Skeletal muscle cell (primary cell): ENCODE measurements around the gene AAK1.
"Not testable (repeated sequence)": the region's sequence is repeated elsewhere in the genome, so short reads cannot be mapped to it uniquely, and the experiment has no call there.

ENCODE experiments used
- DNase-seq: peaks from one replicate; pipeline ENCODE4 v3.0.0-alpha.2; 2010; ENCODE audit warnings: low read depth
- H3K4me3 ChIP-seq: 2 replicates; pipeline ENCODE4 v1.5.1; 2011; ENCODE audit warnings: low read depth, mild to moderate bottlenecking, control low read depth, low read length, moderate library complexity

The AAK1 gene

DNA sequence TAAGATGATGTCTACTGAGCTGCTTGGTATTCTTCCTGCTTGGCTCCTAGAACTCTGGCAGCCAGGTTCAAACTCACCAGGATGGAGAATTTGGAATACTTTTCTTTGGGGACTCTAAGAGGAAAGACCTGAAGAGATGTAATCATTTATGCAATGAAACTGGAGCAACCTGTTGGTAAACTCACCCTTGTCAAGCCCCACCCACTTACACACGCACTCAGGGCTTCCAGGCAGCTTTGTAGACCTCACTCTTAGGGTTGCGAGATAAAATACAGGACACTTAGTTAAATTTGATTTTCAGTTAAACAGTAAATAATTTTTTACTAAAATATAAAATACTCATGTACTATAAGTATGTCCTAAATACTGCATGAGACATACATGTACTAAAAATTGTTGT lies 19.0 kb upstream of the AAK1 start:
- not testable (repeated sequence) for DNase-seq, H3K4me3 ChIP-seq

DNA sequence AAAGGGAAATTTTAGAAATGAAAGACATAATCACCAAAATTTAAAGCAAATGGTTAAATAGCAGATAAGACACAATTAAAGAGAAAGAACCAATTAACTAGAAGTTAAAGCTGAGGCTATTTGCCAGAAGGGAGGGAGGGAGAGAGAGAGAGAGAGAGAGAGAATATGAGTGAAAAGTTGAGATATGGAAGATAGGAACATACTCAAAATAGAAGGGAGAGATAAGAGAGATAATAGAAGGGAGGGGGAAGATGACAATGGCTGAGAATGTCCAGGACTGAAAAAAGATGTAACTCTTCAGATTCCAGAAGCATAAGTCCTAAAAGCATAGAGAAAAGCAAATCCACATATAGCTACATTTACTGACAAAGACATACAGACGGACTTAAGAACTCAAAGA lies 17.1 kb upstream of the AAK1 start:
- DNase-seq, result no peak

DNA sequence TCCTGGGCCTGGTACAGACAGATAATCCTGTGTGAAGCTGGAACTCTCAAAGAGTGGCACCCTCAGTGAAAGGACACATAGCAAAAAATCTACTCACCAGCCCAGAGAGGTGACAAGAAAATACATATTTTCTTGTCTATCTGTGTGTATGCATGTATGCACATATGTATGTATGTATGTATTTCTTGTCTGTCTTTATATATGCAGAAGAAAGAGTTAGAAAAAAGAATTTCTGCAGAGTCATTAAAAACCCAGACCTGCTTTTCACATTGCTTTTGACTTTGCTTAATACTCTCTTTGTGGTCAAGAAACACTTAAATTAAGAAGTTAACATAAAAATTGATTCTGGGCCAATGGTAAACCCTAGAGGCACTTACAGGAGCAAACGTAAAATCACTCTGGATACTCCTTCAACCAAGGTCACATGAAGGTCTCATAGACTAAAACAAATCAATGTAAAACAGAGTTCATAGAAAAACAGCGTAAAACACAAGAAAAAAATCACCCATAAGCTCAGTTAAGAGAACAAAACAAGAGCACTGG lies 16.5 kb upstream of the AAK1 start:
- no peak for DNase-seq
- no peak overlapping the region for H3K4me3 ChIP-seq

More for the DNA sequence above, 17.1 kb upstream of the AAK1 start:
- H3K4me3 ChIP-seq, result no peak overlapping the region

DNA sequence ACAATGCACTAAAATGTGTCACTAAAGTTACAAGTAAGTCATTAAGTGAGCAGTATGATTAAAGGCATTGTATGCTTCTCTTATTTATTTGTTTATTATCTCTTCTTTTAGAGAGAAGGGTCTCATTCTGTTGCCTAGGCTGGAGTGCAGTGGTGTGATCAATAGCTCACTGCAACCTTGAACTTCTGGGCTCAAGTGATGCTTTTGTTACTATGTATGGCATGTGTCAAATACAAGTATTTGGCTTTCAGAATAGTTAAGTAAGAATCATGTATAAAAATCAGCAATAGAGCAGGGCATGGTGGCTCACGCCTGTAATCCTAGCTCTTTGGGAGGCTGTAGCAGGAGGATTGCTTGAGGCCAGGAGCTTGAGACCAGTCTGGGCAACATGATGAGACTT lies 15.8 kb upstream of the AAK1 start:
- no peak overlapping the region for H3K4me3 ChIP-seq
- DNase-seq, result no peak

DNA sequence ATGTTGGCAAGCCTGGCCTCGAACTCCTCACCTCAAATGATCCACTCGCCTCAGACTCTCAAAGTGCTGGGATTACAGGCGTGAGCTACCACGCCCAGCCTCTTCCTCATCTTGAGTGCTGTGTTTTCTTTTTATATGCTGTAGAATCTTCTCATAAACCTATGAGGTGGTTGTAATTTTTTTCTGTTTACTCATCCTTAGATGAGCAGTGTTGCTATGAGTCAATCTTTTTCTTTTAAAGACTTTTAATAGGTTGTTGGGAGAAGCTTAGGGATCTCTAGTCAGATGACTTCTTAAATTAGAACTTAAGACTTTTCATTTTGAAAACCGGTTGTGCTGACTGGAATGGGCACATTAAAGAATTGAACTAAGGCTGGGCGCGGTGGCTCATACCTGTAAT lies 8.7 kb upstream of the AAK1 start:
- H3K4me3 ChIP-seq, result no peak overlapping the region
- peak; percentile 45 for DNase-seq

DNA sequence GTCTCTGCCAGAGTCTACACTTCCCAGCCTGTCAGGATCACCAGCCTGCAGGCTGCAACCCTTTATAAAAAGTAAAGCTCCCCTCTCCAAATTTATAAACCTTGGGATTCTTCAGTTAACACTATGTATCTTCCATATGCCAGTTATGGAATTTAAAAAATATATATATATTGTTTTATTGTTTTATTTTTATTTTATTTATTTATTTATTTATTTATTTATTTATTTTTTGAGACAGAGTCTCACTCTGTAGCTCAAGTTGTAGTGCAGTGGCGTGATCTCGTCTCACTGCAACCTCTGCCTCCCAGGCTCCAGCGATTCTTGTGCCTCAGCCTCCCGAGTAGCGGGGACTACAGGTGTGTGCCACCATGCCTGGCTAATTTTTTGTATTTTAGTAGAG lies 3.7 kb upstream of the AAK1 start:
- DNase-seq, H3K4me3 ChIP-seq: not testable (repeated sequence)

DNA sequence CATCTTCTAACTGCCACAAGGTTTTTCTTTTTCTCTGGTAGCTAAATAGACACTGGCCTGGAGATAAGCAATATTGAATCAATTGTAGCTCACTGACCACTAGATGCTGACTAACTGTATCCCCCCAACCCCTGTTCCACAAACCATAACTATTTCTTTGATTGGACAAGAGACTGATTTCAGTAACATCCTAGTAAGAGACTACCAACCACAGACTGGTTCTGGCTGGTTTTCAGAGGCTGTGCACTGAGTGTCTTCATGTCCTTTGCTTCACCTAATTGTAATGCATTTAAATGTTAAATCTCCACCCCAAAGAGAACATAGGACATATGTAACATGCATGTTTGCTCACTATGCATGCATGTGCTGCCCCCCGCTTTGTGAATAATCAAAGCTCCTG lies 3.2 kb upstream of the AAK1 start:
- no peak overlapping the region for H3K4me3 ChIP-seq
- no peak for DNase-seq

DNA sequence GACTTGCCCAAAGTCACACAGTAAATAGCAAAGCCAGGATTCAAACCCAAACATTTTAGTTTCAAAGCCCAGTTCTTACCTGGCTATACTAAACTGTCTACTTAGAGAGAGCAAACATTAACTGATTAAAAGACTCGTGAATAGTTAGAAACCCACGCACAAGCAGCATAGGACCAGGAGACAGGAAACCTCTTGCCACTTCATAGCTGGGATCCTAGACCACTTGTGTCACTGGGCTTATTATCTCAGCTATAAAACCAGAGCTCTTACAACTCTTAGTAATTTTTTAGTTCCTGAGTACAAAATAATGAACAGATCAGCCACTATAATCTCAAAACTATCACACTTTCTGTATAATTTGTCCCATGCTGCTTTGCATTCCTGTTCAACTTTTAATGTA lies 2.4 kb upstream of the AAK1 start:
- DNase-seq, result no peak
- no peak overlapping the region for H3K4me3 ChIP-seq

DNA sequence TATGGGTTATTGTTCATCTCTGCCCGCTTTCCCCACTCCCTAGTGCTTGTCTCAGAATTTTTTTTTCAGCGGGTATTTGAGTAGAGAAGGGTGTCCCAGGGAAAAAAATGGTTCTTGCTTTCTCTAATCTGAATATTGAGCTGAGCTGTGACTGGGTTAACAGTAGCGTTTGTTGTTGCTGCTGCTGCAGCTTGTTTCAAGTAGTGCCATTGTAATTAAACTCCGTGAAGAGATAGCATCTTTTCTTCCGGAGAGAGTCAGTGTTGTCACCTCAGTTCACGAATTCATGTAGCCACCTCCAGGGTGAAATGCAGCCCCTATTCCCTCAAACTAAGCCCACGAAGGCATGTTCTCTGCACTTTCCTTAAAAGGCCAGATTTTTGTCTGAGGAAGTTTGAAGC lies 1.5 kb upstream of the AAK1 start:
- H3K4me3 ChIP-seq, result peak overlapping the region; percentile 68
- no peak for DNase-seq

DNA sequence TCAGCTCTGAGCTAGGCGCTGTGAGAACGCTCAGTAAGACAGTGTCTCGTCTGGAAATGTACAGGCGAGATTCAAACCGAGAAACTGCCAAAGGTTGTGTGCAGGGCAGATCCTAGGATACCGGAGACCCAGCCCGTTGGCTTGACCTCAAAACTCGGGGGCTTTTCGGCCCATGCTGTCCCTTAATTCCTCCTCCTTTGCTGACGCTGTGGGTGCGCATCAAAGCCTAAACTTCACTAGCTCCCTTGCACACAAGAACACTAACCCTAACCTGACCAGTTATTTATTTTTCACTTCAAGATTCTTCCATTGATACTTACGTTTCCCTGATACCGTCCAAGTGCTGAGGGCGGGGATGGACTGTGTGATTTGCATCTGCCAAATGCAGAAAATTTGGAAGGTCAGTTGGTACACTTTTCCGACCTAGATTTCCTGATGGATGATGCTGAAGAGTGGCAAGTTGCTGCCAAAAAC lies 1.0 kb upstream of the AAK1 start:
- no peak for DNase-seq
- peak overlapping the region; percentile 68 for H3K4me3 ChIP-seq

DNA sequence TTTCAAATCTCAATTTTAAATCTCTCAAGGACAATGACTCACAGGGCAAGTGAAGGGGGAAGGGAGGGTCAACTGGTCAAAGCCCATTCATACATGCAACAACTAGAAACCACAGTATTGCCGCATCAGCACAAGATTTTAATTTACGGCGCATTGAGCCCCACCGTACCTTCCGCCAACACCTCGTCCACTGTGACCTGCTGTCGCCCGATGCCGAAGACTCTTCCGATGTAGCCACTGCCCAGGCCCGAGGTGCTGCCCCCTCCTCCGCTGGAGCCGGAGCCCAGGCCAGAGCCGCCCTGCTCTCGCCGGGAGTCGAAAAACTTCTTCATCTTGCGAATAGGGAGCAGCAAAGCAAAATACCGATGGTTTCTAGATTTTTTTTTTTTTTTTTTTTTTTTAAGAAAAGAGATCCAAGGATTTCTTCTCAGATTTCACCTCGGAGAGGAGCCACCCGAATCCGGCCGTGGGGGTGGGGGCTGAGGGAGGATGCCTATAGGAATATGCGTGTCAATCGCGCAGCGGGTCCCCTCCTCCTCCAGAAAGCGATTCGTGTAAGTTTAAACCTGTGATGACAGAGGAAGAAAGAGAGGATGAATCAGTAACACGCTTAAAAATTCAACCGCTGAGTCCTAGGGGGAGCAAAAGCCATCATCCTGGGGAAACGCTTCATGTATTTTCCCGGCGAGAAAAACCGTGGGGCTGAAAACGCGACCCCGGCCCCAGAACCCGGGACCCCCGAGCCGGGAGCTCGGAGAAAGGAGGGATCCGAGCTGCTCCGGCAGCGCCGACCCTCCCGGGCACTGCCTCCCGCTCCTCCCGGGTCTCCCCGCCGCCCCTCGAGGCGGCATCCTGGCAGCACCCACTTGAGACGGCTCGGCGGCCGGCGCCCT lies 584 bp downstream of the AAK1 start:
- peak overlapping the region; percentile 68 for H3K4me3 ChIP-seq
- peak; percentile 60 for DNase-seq

DNA sequence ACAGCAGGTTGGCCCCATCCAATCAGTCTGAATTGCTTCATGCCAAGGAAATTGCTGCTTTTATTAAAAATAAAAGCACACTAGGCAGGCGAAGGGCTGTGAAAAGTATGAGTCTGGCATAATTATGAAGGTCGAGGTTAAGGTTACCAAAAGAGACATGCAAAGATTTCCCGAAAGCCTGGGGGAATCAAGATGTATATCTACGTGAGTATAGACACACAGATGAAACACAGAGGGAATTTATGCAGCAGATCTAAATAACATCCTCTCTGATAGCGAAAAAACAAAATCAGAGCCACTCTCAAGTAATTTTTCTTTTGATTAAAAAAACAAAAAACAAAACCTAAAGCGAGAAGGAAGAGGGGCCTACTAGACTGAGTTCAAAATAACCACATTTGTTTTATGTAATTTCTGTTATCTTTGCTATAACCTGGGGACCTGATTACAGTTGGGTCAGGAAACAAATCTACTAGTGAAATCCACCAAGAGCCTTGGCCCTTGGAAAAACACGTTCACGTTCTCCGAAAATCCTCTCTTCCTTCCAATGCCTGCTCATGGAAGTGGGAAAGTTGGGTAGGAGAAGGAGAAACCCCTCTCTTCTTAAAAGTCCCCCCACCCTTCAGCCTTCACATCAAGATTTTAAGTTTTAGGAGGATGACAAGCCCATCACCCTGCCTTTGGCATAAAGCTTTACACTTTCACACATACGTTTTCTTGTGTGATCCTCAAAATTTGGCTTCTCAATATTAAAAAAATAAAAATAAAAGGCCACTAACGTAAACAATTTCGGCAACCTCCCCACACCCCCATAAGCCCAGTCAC lies 1.4 kb downstream of the AAK1 start:
- peak overlapping the region; percentile 68 for H3K4me3 ChIP-seq
- DNase-seq, result no peak

DNA sequence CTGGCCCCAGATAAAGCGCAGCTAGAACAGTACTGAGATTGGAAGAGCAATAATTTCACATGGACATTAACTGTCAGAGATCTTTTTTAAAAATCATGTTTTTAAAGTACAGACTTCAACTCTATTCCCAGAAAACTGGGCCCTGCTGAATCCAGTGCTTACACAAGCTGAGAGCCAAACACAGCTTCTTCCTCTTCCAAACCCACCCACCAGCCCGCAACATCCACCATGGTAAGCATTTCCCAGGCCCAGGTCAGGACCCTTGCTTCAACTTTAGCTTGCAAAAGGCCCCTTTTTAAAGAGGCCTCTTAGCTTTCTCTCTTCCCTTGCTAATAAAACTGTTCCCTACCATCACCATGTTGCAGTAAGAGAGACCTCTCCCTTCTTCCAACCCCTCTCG lies 2.1 kb downstream of the AAK1 start:
- DNase-seq, result no peak
- peak overlapping the region; percentile 68 for H3K4me3 ChIP-seq

DNA sequence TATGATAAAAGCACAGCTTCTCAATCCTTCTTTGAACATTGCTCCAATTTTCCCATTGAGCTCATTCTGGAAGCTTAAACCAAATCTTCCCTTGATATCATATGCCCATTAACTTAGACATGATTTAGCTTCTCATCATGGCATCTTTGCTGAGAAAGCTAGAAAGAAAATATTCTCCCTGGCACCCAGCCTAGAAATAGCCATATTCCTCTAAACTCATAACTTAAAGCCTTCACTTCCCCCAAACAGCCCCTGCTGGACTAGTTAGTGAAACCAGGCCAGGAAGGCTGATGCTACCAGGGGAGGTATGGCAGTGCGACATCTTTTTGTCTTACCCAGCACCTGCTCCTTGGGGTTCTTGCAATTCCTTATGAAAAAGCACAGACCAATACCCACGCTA lies 4.3 kb downstream of the AAK1 start:
- H3K4me3 ChIP-seq, result no peak overlapping the region
- DNase-seq, result no peak

DNA sequence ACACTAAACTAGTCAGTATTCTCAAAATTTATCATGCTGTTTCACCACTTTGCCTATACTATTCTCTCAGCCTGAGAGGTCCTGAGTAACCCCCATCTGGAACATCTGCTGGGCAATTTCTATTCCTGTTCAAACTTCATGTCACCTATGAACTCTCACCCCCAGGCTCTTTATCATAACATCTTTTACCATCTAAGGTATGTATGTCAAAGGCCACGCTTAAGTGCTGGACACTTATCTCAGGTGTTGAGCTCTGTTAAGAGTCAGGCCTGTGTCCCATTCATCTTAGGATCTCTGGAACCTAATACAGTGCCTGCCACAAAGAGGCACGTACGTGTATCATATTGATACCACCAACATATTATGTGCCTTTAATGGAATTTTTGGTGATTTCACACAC lies 4.9 kb downstream of the AAK1 start:
- DNase-seq, result no peak
- no peak overlapping the region for H3K4me3 ChIP-seq

DNA sequence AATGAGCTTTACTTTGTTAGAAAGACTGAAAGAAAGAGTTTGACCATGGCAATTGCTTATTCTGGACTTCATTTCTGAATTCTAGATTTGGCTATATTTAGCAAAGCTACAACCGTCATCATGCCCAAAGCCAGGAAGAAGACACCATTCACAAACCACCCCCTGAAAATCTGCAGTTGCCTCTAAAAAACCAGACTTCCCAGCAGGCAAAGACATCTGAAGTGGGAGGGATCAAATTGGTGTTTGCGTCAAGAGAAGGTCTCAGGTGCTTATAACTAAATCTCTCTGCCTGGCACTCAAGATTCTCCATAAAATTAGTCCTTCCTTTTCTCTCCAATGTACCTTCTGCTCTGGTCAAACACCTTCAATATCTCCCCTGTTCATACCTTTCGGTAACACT lies 5.6 kb downstream of the AAK1 start:
- H3K4me3 ChIP-seq, result no peak overlapping the region
- no peak for DNase-seq

DNA sequence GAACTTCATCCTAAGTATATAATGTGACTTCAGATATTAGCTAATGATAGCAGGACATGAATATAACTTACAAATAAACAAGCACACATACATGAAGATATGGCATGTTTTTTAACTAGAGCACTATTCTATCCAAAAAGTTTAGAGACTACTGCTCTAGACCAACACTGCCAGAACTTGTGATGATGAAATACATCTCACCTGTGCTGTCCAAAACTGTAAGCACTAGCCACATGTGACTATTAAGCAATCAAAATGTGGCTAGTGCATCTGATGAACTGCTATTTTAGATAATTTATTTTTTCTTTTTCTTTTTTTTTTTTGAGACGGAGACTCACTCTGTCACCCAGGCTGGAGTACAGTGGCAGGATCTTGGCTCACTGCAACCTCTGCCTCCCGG lies 7.1 kb downstream of the AAK1 start:
- DNase-seq, result no peak

DNA sequence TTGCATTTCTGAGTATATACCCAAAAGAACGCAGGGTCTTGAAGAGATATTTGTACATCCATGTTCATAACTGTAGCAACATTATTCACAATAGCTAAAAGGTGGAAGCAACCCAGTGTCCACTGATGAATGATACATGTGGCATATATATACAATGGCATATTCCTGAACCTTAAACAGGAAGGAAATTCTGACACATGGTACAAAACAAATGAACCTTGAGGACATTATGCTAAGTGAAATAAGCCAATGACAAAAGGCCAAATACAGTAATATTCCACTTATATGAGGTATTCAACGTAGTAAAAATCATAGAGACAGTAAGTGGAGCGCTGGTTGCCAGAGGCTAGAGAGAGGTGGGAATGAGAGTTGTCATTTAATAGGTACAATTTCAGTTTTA lies 8.1 kb downstream of the AAK1 start:
- H3K4me3 ChIP-seq, result no peak overlapping the region
- no peak for DNase-seq

More for the DNA sequence above, 7.1 kb downstream of the AAK1 start:
- H3K4me3 ChIP-seq, result no peak overlapping the region

DNA sequence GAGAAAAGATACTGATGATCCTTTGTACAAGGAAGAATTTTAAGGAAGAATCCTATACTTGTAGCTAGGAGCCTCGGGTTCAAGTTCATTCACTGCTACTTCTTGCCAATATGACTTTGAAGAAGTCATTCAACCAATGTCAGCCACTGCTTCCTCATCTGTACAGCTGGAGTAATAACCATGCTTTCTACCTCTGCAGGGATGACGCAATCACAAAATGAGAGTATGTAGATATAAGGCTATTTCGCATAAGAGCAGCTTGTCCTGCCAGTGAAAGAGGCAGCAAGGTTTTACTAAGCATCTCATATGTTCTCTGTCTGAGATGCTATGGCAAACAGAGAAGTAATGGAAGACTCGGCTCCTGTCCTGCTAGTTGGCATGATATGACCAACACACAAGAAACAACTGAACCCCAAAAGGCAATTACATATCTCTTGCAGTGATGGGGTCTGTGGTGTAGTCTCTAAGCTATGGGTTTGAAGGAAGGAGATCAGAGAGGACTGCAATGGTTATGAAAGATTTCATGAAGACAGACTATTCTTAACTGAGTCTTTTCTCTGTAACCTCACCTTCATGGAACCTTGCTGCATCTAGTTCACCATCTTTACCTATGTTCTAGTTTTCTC lies 9.2 kb downstream of the AAK1 start:
- H3K4me3 ChIP-seq, result no peak overlapping the region
- DNase-seq, result no peak

DNA sequence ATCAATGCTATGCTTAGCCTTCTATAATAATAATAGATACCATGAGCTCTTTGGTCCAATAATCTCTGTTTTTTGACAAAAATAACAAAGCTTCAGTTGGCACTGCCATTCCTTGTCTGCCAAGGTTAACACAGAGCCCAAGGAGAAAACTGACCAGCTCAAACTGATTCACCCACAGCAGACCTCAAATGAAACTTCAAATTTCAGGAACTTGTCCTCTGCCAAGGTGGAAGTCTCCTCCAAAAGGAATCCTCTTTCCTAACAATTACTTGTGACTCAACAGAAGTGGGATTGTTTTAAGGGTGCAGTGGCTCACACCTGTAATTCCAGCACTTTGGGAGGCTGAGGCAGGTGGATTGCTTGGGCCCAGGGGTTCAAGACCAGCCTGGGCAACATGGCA lies 12.1 kb downstream of the AAK1 start:
- DNase-seq, result no peak
- no peak overlapping the region for H3K4me3 ChIP-seq
